Putamen (tissue), 1 donor: ENCODE measurements around the gene USP35.

Experiments used
- DNase-seq: peaks from one replicate; pipeline ENCODE4 v3.0.0-alpha.2; 2016; ENCODE audit warnings: low spot score

Gene USP35

GRCh38 chr11:78196661-78197091, 8.0 kb downstream of the USP35 start:
- no peak for DNase-seq

GRCh38 chr11:78197816-78198215, 9.1 kb downstream of the USP35 start:
- no peak for DNase-seq

DNA sequence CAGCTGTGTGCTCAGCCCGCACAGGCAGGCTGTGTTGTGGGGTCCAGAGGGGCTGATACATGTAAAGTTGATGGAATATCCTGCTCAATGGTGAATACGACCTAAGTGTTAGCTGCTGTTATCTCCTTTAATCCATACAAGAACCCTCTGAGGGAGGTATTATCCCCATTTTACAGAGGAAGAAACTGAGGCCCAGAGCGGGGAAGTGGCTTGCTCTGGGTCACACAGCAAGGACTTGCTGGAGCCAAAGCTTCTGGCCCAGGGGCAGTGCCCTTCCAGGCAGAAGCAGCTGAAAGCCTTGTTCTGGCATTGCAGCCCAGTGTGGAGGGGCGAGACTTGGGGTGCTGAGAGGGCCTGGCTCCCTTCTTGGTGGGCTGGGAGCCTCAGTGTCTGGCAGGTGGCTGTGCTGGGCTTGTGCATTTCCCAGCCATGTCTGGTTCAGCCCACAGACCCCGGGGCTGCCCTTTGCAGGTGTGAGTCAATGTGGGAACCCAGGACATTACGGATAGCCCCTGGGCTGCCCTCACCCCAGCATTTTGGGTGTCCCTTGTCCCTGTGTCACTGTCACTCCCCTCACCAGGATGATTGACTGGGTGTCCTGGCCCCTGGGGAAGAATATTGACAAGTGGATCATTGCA, 10.4 kb downstream of the USP35 start:
- no peak for DNase-seq

- no peak for DNase-seq
Measured at GRCh38 chr11:78199653-78200015, 10.9 kb downstream of the USP35 start.

- no peak for DNase-seq
Measured at GRCh38 chr11:78200061-78200460, 11.3 kb downstream of the USP35 start.

DNA sequence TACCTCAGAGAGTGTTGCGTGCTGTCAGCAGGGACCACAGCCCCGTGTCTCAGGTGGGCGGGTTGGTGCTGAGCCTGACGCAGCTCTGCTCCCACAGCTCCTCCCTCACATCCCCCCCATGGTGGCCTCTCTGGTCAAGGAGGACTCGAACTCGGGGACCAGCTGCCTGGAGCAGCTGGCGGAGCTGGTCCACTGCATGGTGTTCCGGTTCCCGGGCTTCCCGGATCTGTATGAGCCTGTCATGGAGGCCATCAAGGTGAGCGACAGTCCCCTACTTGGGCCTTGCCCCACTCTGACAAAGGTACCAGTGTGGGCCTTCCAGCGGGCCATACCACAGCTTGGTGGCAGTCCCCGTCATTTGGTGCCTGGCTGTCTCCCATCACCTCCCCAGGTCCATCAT, 11.8 kb downstream of the USP35 start:
- DNase-seq = no peak

- DNase-seq = no peak
Measured at GRCh38 chr11:78201096-78201818, 12.5 kb downstream of the USP35 start.

DNA sequence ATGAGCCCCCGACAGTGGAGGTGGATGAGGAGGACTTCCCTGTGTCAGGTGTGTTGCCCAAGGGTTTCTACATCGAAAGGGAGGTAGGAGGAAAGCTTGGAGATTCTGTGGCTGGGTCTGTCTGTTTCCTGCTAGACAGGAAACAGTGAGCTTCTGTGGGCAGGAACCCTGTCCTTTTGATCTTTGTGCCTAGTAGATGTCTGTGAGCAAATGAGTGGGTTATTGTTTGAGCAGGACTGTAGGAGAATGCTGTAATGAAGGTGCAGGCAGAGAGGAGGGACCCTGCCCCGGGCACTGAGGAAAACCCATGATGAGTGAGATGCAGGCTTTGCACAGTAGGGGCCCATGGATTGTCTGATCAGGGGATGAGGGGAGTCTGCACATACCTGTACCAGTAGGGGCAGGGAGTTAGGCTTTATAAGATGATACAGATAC, 14.0 kb downstream of the USP35 start:
- no peak for DNase-seq

GRCh38 chr11:78203184-78203583, 14.5 kb downstream of the USP35 start:
- no peak for DNase-seq

GRCh38 chr11:78205256-78205655, 16.5 kb downstream of the USP35 start:
- DNase-seq = no peak

GRCh38 chr11:78205691-78206090, 17.0 kb downstream of the USP35 start:
- no peak for DNase-seq

DNA sequence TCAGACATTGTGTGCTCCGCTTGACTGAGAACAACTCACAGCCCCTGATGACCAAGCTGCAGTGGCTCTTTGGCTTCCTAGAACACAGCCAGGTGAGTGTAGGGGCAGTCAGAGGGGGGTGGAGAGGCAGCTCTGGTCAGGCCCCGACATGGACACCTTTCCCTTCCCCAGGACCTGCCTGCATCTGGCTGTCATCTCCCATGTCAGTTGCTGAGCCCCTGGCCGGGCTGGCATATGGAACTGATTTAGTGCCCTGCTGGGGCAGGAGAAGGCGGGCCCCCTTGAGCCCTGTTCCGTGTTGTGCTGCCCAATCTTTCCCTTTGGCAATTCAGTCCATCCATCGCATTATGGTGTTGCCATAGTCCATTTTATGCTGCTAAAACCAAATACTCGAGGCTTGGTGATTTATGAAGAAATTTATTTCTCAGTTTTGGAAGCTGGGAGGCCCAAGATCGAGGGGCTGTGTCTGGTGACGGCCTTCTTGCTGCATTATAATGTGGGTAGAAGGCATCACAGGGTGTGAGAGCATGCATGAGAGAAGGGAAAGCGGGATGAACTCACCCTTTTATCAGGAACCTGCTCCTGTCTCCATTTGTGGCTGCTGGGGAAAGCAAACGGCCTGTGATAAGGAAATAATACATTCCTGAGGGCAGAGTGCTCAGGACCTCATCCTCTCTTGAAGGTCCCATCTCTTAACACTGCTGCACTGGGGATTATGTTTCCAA, 19.0 kb downstream of the USP35 start:
- no peak for DNase-seq

- DNase-seq = no peak
Measured at GRCh38 chr11:78208257-78209165, 19.8 kb downstream of the USP35 start.

DNA sequence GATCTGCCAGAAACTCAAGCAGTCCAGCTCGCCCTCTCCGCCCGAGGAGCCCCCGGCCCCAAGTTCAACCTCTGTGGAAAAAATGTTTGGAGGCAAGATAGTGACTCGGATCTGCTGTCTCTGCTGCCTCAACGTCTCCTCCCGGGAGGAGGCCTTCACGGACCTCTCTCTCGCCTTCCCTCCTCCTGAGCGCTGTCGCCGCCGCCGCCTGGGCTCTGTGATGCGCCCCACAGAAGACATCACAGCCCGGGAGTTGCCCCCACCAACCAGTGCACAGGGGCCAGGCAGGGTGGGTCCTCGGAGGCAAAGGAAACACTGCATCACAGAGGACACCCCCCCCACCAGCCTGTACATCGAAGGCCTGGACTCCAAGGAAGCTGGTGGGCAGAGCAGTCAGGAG, 20.8 kb downstream of the USP35 start:
- DNase-seq = no peak

DNA sequence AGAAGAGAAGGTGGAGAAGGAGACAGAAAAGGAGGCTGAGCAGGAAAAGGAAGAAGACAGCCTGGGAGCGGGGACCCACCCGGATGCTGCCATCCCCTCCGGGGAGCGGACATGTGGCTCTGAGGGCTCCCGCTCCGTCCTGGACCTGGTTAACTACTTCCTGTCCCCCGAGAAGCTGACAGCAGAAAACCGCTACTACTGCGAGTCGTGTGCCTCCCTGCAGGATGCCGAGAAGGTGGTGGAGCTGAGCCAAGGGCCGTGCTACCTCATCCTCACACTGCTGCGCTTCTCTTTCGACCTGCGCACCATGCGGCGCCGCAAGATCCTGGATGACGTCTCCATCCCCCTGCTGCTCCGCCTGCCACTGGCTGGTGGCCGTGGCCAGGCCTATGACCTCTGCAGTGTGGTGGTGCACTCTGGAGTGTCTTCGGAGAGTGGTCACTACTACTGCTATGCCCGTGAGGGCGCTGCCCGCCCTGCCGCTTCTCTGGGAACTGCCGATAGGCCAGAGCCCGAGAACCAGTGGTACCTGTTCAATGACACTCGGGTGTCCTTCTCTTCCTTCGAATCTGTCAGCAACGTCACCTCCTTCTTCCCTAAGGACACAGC, 21.4 kb downstream of the USP35 start:
- no peak for DNase-seq

- DNase-seq = no peak
Measured at GRCh38 chr11:78211565-78211964, 22.8 kb downstream of the USP35 start.

DNA sequence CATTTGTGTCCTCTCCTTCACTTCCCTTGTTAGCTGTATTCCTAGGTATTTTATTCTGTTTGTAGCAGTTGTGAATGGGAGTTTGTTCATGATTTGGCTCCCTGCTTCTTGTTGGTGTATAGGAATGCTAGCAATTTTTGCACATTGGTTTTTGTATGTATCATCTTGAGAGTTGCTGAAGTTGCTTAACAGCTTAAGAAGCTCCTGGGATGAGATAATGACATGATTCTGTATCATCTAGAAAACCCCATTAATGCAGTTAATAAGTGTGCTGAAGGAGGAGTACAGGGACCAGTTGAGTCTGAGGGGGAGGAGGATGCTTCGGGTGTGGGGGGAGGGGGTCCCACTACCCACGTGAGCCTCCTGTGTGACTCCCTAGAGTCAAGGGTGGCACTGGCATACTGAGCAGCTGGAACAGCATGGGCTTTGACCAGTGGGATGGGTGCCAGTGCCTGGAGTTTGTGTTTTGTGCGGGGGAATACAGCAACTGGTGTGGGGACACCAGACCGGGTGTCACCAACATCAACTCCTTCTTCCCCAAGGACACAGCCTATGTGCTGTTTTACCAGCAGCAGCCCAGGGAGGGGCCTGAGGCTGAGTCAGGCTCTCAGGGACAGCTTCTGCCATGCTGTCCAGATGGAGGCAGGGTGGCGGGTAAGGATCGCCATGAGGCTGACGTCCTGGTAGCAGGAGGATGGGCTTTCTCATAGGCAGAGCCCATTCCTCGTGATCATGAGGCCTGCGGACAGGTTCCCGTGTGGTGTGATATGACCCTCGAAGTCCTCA, 24.1 kb downstream of the USP35 start:
- DNase-seq = no peak

- no peak for DNase-seq
Measured at GRCh38 chr11:78213526-78214330, 25.0 kb downstream of the USP35 start.

DNA sequence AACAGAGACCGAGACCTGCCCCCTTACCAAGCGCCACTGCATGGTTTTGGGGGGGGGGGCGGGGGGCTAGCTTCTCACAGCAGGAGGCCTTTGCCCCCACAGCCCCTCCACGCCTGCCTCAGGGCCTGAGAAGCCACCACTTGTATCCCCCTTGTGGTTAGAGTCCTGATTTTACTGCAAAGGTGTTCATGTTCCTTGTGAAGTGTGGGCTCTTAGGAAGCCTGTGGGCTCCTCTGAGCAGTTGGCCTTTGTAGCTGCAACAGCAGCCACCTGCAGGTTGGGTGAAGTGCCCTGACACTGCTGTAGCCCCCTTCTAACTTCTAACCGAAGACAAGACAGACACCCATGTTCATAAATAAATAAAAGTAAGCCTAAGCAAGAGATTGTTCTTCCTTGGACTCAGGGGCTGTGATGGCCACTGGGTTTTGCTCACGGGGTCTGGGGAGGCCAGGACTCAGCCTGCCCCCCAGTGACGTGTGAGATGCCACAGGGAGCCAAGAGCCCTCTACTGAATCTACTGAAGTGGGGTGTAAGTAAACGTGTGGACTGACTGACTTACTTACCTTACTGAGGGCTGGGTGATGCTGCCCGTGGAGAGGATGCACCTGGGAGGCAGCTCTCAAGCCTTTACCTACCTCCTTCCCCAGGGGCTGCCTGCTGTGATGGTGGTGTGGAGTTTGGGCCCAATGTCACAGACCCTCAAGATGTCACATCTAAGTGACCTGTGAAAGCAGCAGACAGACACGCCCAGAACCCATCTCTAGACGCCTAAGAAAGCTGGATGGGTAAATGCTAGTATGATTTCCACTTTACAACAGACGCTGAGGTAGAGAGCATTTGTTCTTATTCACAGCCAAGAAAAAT, 25.8 kb downstream of the USP35 start:
- no peak for DNase-seq
